HepG2 (cell line): ENCODE measurements around the gene EPC2. TPM values are rescaled to one million over a fixed set of nuclear protein-coding genes. Genes with fewer than 3 reads are reported as not detected.

Experiments used
- ATAC-seq: fragments of 200-7000 bp; cut with Tn5 transposase; 3 replicates; pipeline ENCODE4 v1.9.1; 2020; ENCODE audit warnings: mild to moderate bottlenecking, moderate library complexity
- BruUV-seq: library from RNA; stranded (reverse); fragments of 400-500 nt; replicated peaks from 2 replicates; lab custom pipeline; 2021; lab: Mats Ljungman, UMichigan
- CTCF ChIA-PET: fragments of 300-600 bp; formaldehyde crosslinking; extraction: SDS; loops from one replicate; lab custom pipeline; 2021; ENCODE audit warnings: low total read pairs, inconsistent platforms, low intra/inter-chr PET ratio; lab: Yijun Ruan, JAX
- POLR2A ChIA-PET: fragments of 350-600 bp; sonication (Branson Sonifier 250); formaldehyde crosslinking; loops from one replicate; lab custom pipeline; 2020; ENCODE audit warnings: antibody characterized with exemption, inconsistent platforms; lab: Yijun Ruan, JAX
- DNase-seq: peaks from one replicate; pipeline ENCODE4 v3.0.0-alpha.2; 2015; ENCODE audit warnings: low spot score
- FAIRE-seq: peaks from 3 replicates; lab custom pipeline; 2011; peaks lifted over from hg19 to GRCh38; lab: Jason Lieb, UNC
- H2AFZ ChIP-seq: one replicate; pipeline ENCODE4 v1.6.1; 2011; ENCODE audit warnings: low read length, inconsistent platforms
- H3K27ac ChIP-seq: fragments of 300-600 bp; 3 replicates; pipeline ENCODE4 v1.8.0; 2011; ENCODE audit warnings: mixed run types, mild to moderate bottlenecking, mixed read lengths, low read length, inconsistent platforms; ENCODE audit not compliant: insufficient read depth; ENCODE audit errors: extremely low read length
- H3K27me3 ChIP-seq, 2 experiments: fragments of 200-600 bp in 1 of 2; 2 replicates in 1 of 2; 3 replicates in 1 of 2; pipeline versions ENCODE4 v1.6.0 to v1.8.0; 2011; ENCODE audit warnings: low read length in 2 of 2, mild to moderate bottlenecking in 2 of 2, moderate library complexity in 2 of 2, inconsistent platforms in 1 of 2; ENCODE audit not compliant: insufficient read depth in 2 of 2, control insufficient read depth in 1 of 2
- H3K36me3 ChIP-seq, 2 experiments: fragments of 200-600 bp in 1 of 2; replicated peaks in 1 of 2; 2 replicates in 1 of 2; 3 replicates in 1 of 2; pipeline versions ENCODE4 v1.5.1 to v1.8.0; 2011; ENCODE audit warnings: low read length in 2 of 2, inconsistent platforms in 1 of 2; ENCODE audit not compliant: insufficient read depth in 2 of 2, control insufficient read depth in 1 of 2
- H3K4me1 ChIP-seq: 2 replicates; pipeline ENCODE4 v1.5.1; 2012; ENCODE audit warnings: low read length, inconsistent platforms; ENCODE audit not compliant: insufficient read depth
- H3K4me2 ChIP-seq: 2 replicates; pipeline ENCODE4 v1.6.0; 2011; ENCODE audit warnings: low read depth, low read length, inconsistent platforms
- H3K4me3 ChIP-seq, 3 experiments: fragments of 200-600 bp in 1 of 3; sonication (generic), shearing (Covaris generic) in 1 of 3; replicated peaks in 1 of 3; 2 replicates each; pipeline ENCODE4 v1.5.1; 2011 to 2016; ENCODE audit warnings: low read length in 3 of 3, inconsistent platforms in 2 of 3, low read depth in 2 of 3, mild to moderate bottlenecking in 2 of 3, control low read depth in 1 of 3, mixed read lengths in 1 of 3; ENCODE audit not compliant: insufficient read depth in 1 of 3
- H3K79me2 ChIP-seq: one replicate; pipeline ENCODE4 v1.6.1; 2011; ENCODE audit warnings: low read length, inconsistent platforms; ENCODE audit not compliant: insufficient read depth
- H3K9ac ChIP-seq: 2 replicates; pipeline ENCODE4 v1.6.0; 2011; ENCODE audit warnings: mild to moderate bottlenecking, low read depth, low read length, inconsistent platforms; ENCODE audit not compliant: insufficient read depth
- H3K9me3 ChIP-seq: 2 replicates; pipeline ENCODE4 v1.5.1; 2012; ENCODE audit warnings: mild to moderate bottlenecking, low read length
- H4K20me1 ChIP-seq: 2 replicates; pipeline ENCODE4 v1.6.0; 2011; ENCODE audit warnings: inconsistent platforms, mild to moderate bottlenecking, low read length, moderate library complexity; ENCODE audit not compliant: insufficient read depth
- ATF7-NPFF ChIP-seq: sonication (generic); formaldehyde crosslinking; IDR thresholded peaks from 2 replicates; pipeline ENCODE4 v1.8.1; 2023; ENCODE audit warnings: mild to moderate bottlenecking, low read depth, missing genetic modification reagents, moderate library complexity
- TOPORS ChIP-seq: sonication (generic); formaldehyde crosslinking; IDR thresholded peaks from 2 replicates; pipeline ENCODE4 v1.8.0; 2023; ENCODE audit warnings: mild to moderate bottlenecking, missing genetic modification reagents
- ZNF354B ChIP-seq: sonication (generic); formaldehyde crosslinking; IDR thresholded peaks from 2 replicates; pipeline ENCODE4 v1.8.0; 2022; ENCODE audit warnings: mild to moderate bottlenecking, missing genetic modification reagents
- ZNF543 ChIP-seq: sonication (generic); formaldehyde crosslinking; IDR thresholded peaks from 2 replicates; pipeline ENCODE4 v1.4.0; 2020; ENCODE audit warnings: mild to moderate bottlenecking, missing genetic modification reagents
- ZNF589 ChIP-seq: sonication (generic); formaldehyde crosslinking; conservative IDR thresholded peaks from 2 replicates; pipeline ENCODE4 v1.8.0; 2022; ENCODE audit warnings: mild to moderate bottlenecking, moderate library complexity, missing genetic modification reagents
- ZNF883 ChIP-seq: sonication (generic); formaldehyde crosslinking; IDR thresholded peaks from 2 replicates; pipeline ENCODE4 v1.5.1; 2020; ENCODE audit warnings: mild to moderate bottlenecking, missing genetic modification reagents; ENCODE audit errors: not compliant biosample characterization
- WGBS: methylation state at CpG from one replicate; pipeline ENCODE4 v1.1.6; 2017; ENCODE audit warnings: low lambda C conversion rate; 5-methylcytosine and 5-hydroxymethylcytosine counted together
- in situ Hi-C: cut with HindIII; loops from 2 replicates; pipeline ENCODE4 v1.10.0; 2017; ENCODE audit warnings: low pct_unique_long_range_greater_than_20kb; ENCODE audit not compliant: extremely low pct_ligation_motif_present
- intact Hi-C: fragments of 100-400 bp; cut with micrococcal nuclease; formaldehyde crosslinking; loops from one replicate; pipeline ENCODE4 v1.10.0; 2022; ENCODE audit not compliant: unreplicated experiment
- polyA plus RNA-seq, 8 experiments: library from polyadenylated mRNA; depleted of rRNA in 3 of 8; stranded (reverse) in 7 of 8; unstranded in 1 of 8; fragments of >200 nt; fragmentation: Illumina TruSeq in 4 of 8; extraction: Trizol in 4 of 8; gene quantifications; 2 replicates each; pipeline versions ENCODE4 v1.2.1 to v1.2.3, GENCODE V29; 2011 to 2016; ENCODE audit warnings: low read depth in 4 of 8, missing spikeins in 1 of 8, mixed read lengths in 1 of 8; ENCODE audit not compliant: insufficient read depth in 1 of 8
- total RNA-seq, 5 experiments: library from RNA; depleted of rRNA; stranded (reverse); fragments of >200 nt; fragmentation: Illumina TruSeq; extraction: Trizol; gene quantifications; 2 replicates each; pipeline ENCODE4 v1.2.3, GENCODE V29; 2016; ENCODE audit warnings: low read depth in 1 of 5
- TF ChIP-seq, protein P1 (sequence below): sonication (generic); formaldehyde crosslinking; IDR thresholded peaks from 2 replicates; pipeline ENCODE4 v1.4.0; 2020; ENCODE audit warnings: mild to moderate bottlenecking, low read depth, missing genetic modification reagents

The EPC2 gene
- total and polyA plus RNA-seq, 2 of the 13 experiments (the other 11 are each of a cell fraction or from before 2014, with no cell fraction given) = 20.5 to 22.0 TPM

- TF ChIP-seq, protein P1, sequence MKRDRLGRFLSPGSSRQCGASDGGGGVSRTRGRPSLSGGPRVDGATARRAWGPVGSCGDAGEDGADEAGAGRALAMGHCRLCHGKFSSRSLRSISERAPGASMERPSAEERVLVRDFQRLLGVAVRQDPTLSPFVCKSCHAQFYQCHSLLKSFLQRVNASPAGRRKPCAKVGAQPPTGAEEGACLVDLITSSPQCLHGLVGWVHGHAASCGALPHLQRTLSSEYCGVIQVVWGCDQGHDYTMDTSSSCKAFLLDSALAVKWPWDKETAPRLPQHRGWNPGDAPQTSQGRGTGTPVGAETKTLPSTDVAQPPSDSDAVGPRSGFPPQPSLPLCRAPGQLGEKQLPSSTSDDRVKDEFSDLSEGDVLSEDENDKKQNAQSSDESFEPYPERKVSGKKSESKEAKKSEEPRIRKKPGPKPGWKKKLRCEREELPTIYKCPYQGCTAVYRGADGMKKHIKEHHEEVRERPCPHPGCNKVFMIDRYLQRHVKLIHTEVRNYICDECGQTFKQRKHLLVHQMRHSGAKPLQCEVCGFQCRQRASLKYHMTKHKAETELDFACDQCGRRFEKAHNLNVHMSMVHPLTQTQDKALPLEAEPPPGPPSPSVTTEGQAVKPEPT (CRISPR knock-in tag) = no peak
- TF ChIP-seq ZNF354B (CRISPR knock-in tag) (no peak), ZNF589 (CRISPR knock-in tag) (no peak)
Measured at GRCh38 chr2:148614322-148615049, 30.1 kb upstream of the EPC2 start (continued).

DNA sequence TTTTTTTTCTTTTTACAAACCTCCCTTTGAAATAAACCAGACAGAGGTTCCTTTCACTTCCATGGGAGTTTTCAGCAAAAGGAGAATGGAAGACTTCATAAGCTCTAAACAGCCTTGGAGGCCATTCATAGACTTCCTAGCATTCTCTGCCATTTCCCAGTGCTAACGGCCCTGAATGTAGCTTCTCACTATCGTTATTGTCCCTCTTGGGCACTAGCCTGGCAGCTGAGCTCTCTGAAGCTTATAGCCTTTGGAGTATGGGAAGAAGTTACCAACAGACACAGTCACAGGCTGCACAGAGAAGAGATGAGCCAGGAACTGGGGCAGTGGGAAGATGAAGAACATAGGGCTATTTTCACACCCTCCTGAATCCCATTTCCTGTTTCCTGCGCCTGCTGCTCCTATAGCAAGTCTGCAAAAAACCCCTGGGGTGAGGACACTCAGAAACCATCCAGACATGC, 29.1 kb upstream of the EPC2 start:
- Histone ChIP-seq H3K27me3 (0 out of 5 replicates have a peak, but pooled peaks cover 0 to 8% of the 10 kb centered on the region in 2 experiments), H3K4me1 (peaks cover 14% of the 10 kb centered on the region; the same call in 1 of the 2 replicates), H3K9ac (no peak overlapping the region), H3K27ac (no peak overlapping the region), H3K9me3 (no peaks in the 10 kb centered on the region), H2AFZ (no peak overlapping the region), H4K20me1 (no peaks in the 10 kb centered on the region), H3K4me2 (no peak overlapping the region), H3K36me3 (no peaks in the 10 kb centered on the region), H3K79me2 (no peaks in the 10 kb centered on the region), H3K4me3 (no peak overlapping the region)
- POLR2A ChIA-PET = no interaction called here
- WGBS = 15% methylated on average over 3 of the region's 3 CpGs
- no peak for FAIRE-seq
- intact Hi-C loops = no loop called here
- no peak for ATAC-seq
- no TSS peak for BruUV-seq
- in situ Hi-C loops = no loop called here
- DNase-seq = no peak
- TF ChIP-seq ZNF883 (CRISPR knock-in tag) (no peak), ATF7-NPFF (no peak), ZNF543 (CRISPR knock-in tag) (no peak), TOPORS (no peak)
- CTCF ChIA-PET = no interaction called here
